Lung (tissue), 12 donors: ENCODE measurements around the gene SRF. TPM values are rescaled to one million over a fixed set of nuclear protein-coding genes. Genes with fewer than 3 reads are reported as not detected.

Source experiments
- ATAC-seq: fragments of 200-7000 bp; cut with Tn5 transposase; one replicate; pipeline ENCODE4 v1.9.1; 2020; ENCODE audit warnings: moderate number of reproducible peaks; ENCODE audit not compliant: insufficient read depth, low FRiP score
- DNase-seq, 3 donors: peaks; one replicate each; pipeline ENCODE4 v3.0.0-alpha.2; 2013 to 2017
- H3K27ac ChIP-seq, 2 donors: one replicate each; pipeline ENCODE4 v1.5.1; 2013; ENCODE audit warnings: mild to moderate bottlenecking in 2 of 2, moderate library complexity in 2 of 2, control low read depth in 1 of 2, inconsistent platforms in 1 of 2, low read depth in 1 of 2, low read length in 1 of 2
- H3K27me3 ChIP-seq, 3 donors: one replicate each; pipeline ENCODE4 v1.5.1; 2013; ENCODE audit warnings: low read length in 2 of 3; ENCODE audit not compliant: control insufficient read depth in 3 of 3, insufficient read depth in 3 of 3
- H3K36me3 ChIP-seq, 4 donors: one replicate each; pipeline ENCODE4 v1.5.1; 2013; ENCODE audit warnings: low read length in 4 of 4, mild to moderate bottlenecking in 1 of 4, moderate library complexity in 1 of 4; ENCODE audit not compliant: control insufficient read depth in 4 of 4, insufficient read depth in 4 of 4
- H3K4me1 ChIP-seq, 5 donors: one replicate each; pipeline ENCODE4 v1.5.1; 2013; ENCODE audit warnings: low read length in 5 of 5, mild to moderate bottlenecking in 2 of 5, moderate library complexity in 1 of 5; ENCODE audit not compliant: control insufficient read depth in 5 of 5, insufficient read depth in 5 of 5
- H3K4me3 ChIP-seq: one replicate; pipeline ENCODE4 v1.5.1; 2013; ENCODE audit warnings: mild to moderate bottlenecking, control low read depth, moderate library complexity
- H3K9ac ChIP-seq, 2 donors: one replicate each; pipeline ENCODE4 v1.5.1; 2013; ENCODE audit warnings: low read length in 2 of 2, control low read depth in 1 of 2; ENCODE audit not compliant: insufficient read depth in 1 of 2
- H3K9me3 ChIP-seq, 4 donors: one replicate each; pipeline ENCODE4 v1.5.1; 2013; ENCODE audit warnings: low read length in 3 of 4, mild to moderate bottlenecking in 1 of 4, moderate library complexity in 1 of 4; ENCODE audit not compliant: control insufficient read depth in 4 of 4, insufficient read depth in 3 of 4
- WGBS, 2 donors: extraction: QIAGEN DNeasy Blood & Tissue Kit; methylation state at CpG; one replicate each; pipeline ENCODE4 v1.1.7; 2013; 5-methylcytosine and 5-hydroxymethylcytosine counted together
- polyA plus RNA-seq, 2 donors: library from polyadenylated mRNA; stranded (reverse); fragments of 200-250 nt; gene quantifications; one replicate each; pipeline ENCODE4 v1.2.1, GENCODE V29; 2013
- total RNA-seq, 2 donors: library from RNA; depleted of rRNA in 1 of 2; stranded (reverse); fragments of >200 nt in 1 of 2; gene quantifications; one replicate each; pipeline ENCODE4 v1.2.1, GENCODE V29; 2014 to 2021
- TF ChIP-seq, protein P1 (sequence below): IDR thresholded peaks from 2 replicates; pipeline ENCODE4 v1.5.1; 2012; ENCODE audit warnings: mild to moderate bottlenecking; ENCODE audit errors: control extremely low read depth, extremely low read depth
- donor health status: control.
- donor health status: control.
- donor health status: Bipolar disorder and iron deficiency.
- donor health status: healthy.
- donor health status: DM: yes; HTN: yes; CAD: no.

Gene SRF
- total and polyA plus RNA-seq, 4 donors: 12.7 to 42.0 (median 29.0) TPM

GRCh38 chr6:43173591-43174262 lies 2.7 kb downstream of the SRF start:
- TF ChIP-seq, protein P1, sequence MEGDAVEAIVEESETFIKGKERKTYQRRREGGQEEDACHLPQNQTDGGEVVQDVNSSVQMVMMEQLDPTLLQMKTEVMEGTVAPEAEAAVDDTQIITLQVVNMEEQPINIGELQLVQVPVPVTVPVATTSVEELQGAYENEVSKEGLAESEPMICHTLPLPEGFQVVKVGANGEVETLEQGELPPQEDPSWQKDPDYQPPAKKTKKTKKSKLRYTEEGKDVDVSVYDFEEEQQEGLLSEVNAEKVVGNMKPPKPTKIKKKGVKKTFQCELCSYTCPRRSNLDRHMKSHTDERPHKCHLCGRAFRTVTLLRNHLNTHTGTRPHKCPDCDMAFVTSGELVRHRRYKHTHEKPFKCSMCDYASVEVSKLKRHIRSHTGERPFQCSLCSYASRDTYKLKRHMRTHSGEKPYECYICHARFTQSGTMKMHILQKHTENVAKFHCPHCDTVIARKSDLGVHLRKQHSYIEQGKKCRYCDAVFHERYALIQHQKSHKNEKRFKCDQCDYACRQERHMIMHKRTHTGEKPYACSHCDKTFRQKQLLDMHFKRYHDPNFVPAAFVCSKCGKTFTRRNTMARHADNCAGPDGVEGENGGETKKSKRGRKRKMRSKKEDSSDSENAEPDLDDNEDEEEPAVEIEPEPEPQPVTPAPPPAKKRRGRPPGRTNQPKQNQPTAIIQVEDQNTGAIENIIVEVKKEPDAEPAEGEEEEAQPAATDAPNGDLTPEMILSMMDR: no peak
- ATAC-seq (no peak), DNase-seq (peak in 1 of 3 donors; percentile 38)
- H3K4me1 ChIP-seq: peaks cover 0 to 31% (median 14%) of the 10 kb centered on the region in 5 donors
- peak overlapping the region; percentile 97 to 99 for H3K27ac ChIP-seq
- peak overlapping the region in 1 of 2 donors; percentile 86 for H3K9ac ChIP-seq
- no peaks in the 10 kb centered on the region for H3K27me3 ChIP-seq
- no peak overlapping the region for H3K4me3 ChIP-seq
- H3K9me3 ChIP-seq: no peaks in the 10 kb centered on the region
- 55 to 74% methylated on average over 11 of the region's 11 CpGs for WGBS, 2 donors
- peaks cover 12 to 28% (median 21%) of the 10 kb centered on the region in 4 donors for H3K36me3 ChIP-seq

DNA sequence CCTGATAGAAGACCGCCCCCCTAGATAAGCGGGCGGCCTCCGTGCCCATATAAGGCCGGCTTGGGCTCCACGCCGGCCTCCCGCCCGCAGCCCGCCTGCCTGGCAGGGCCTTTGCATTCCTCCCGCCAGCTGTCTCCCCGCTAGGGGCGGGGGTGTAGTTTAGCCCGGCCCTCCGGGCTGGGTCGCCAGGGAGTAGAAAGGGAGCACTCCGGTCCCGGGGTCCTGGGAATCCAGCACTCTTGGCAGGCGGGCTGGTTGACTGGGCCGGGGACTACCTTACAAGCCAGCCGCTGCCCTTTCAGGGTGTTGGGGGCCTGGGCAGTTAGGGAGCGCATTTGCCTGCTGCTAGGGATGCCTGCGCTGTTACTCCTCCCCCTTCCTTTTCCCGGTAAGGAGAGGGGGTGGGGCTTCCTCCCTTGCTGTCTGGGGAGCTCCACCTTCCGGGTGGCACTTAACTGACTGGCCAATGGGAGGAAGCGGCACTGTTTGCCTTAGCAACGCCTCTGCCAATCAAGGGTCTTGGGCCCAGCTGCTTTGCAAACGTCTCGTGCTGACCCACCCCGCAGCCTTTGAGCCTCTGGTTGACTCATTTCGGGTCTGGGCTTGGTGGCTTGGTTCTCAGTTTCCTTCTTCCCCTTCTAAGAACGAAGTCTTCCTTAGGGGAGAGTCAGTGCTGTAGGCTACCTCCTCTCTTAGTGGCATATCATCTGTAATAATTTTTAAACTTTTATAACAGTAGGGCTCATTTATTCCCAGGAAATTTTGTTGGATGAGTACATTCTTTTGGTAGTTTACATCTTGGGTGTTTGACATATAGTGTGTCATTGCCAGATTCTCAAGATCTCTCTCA lies 3.4 kb downstream of the SRF start:
- DNase-seq (peak; percentile 98 to 99 (median 99)), ATAC-seq (peak; percentile 79)
- Histone ChIP-seq H3K27me3 (no peaks in the 10 kb centered on the region), H3K9ac (peak overlapping the region; percentile 8 to 86), H3K4me3 (no peak overlapping the region), H3K4me1 (peaks cover 0 to 31% (median 14%) of the 10 kb centered on the region in 5 donors), H3K27ac (peak overlapping the region; percentile 97 to 99), H3K9me3 (no peaks in the 10 kb centered on the region), H3K36me3 (peaks cover 20 to 34% (median 28%) of the 10 kb centered on the region in 4 donors)
- 1 to 2% methylated on average over 29 to 32 of the region's 32 CpGs for WGBS, 2 donors
- TF ChIP-seq, protein P1: no peak

DNA sequence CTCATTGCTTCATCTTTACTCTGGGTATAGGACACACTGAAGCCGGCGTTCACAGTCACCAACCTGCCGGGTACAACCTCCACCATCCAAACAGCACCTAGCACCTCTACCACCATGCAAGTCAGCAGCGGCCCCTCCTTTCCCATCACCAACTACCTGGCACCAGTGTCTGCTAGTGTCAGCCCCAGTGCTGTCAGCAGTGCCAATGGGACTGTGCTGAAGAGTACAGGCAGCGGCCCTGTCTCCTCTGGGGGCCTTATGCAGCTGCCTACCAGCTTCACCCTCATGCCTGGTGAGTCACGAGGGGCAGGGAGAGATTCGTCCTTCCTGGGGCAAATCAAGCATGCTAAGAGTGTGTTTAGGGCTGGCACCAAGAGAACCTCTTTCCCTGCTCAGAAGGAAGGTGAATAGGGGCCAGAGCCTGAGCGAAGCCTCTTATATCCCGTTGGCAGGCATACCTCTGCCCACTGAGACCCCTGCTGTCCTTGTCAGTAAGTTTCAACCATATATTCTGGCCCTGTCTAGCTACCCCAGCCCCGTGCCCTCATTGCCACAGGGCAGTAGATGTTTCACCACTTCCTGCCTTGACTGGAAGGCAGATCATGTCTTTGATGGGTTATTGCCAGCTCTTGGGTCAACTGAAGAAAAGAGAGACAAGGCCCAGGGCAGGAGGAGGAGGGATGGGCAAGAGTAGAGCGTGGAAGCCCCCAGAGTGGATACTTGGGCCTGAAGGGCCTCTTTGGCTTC lies 4.8 kb downstream of the SRF start:
- Histone ChIP-seq H3K9me3 (no peaks in the 10 kb centered on the region), H3K27ac (peak overlapping the region in 1 of 2 donors; percentile 43), H3K27me3 (no peaks in the 10 kb centered on the region), H3K4me1 (peaks cover 0 to 25% (median 14%) of the 10 kb centered on the region in 5 donors), H3K36me3 (peaks cover 20 to 34% (median 31%) of the 10 kb centered on the region in 4 donors), H3K4me3 (no peak overlapping the region), H3K9ac (peak overlapping the region in 1 of 2 donors; percentile 75)
- ATAC-seq (no peak), DNase-seq (no peak)
- WGBS, 2 donors: 67 to 88% methylated on average over 11 of the region's 11 CpGs
- TF ChIP-seq, protein P1: no peak
